Kidney epithelial cell (primary cell): ENCODE results near the gene MRO. TPM values are rescaled to one million over a fixed set of nuclear protein-coding genes. Genes with fewer than 3 reads are reported as not detected.

ENCODE experiments used
- DNase-seq: peaks from one replicate; pipeline ENCODE4 v3.0.0-alpha.2; 2010; ENCODE audit warnings: low read depth
- H3K27me3 ChIP-seq: 2 replicates; pipeline ENCODE4 v1.6.0; 2011; ENCODE audit warnings: low read length; ENCODE audit not compliant: control insufficient read depth, insufficient read depth
- H3K36me3 ChIP-seq: 2 replicates; pipeline ENCODE4 v1.5.1; 2011; ENCODE audit warnings: low read length; ENCODE audit not compliant: control insufficient read depth, insufficient read depth
- H3K4me3 ChIP-seq: 2 replicates; pipeline ENCODE4 v1.5.1; 2011; ENCODE audit warnings: low read depth, mild to moderate bottlenecking, control low read depth, low read length
- total RNA-seq: library from RNA; depleted of rRNA; stranded (reverse); fragments of >200 nt; gene quantifications from 2 replicates; pipeline ENCODE4 v1.2.3, GENCODE V29; 2015
- TF ChIP-seq, protein P1 (sequence below): IDR thresholded peaks from 2 replicates; pipeline ENCODE4 v1.5.1; 2011; ENCODE audit warnings: mild to moderate bottlenecking, moderate library complexity, low read length, control low read depth, inconsistent platforms; ENCODE audit not compliant: insufficient read depth, poor library complexity, severe bottlenecking

The MRO gene
- total RNA-seq, 1 donor from 2014 or later: not detected

DNA sequence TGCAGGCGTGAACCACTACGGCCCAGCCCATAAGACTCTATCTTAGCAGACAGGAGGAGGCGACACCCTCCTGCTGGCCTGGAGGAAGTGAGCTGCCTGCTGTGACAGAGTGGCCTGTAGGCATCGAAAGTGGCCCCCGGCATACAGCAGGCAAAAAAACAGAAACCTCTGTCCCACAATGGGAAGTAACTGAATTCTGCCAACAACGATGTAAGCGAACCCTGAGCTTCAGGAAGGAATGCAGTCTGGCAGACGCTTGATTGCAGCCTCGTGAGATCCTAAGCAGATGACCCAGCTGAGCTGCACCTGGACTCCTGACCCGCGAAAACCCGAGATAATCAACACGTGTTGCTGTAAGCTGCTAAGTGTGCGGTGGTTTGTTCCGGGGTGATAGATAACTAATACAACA, 13.6 kb downstream of the MRO start:
- DNase-seq: no peak
- TF ChIP-seq, protein P1, sequence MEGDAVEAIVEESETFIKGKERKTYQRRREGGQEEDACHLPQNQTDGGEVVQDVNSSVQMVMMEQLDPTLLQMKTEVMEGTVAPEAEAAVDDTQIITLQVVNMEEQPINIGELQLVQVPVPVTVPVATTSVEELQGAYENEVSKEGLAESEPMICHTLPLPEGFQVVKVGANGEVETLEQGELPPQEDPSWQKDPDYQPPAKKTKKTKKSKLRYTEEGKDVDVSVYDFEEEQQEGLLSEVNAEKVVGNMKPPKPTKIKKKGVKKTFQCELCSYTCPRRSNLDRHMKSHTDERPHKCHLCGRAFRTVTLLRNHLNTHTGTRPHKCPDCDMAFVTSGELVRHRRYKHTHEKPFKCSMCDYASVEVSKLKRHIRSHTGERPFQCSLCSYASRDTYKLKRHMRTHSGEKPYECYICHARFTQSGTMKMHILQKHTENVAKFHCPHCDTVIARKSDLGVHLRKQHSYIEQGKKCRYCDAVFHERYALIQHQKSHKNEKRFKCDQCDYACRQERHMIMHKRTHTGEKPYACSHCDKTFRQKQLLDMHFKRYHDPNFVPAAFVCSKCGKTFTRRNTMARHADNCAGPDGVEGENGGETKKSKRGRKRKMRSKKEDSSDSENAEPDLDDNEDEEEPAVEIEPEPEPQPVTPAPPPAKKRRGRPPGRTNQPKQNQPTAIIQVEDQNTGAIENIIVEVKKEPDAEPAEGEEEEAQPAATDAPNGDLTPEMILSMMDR: no peak
- H3K27me3 ChIP-seq: peaks cover 2% of the 10 kb centered on the region
- H3K36me3 ChIP-seq: no peaks in the 10 kb centered on the region
- no peak overlapping the region for H3K4me3 ChIP-seq

DNA sequence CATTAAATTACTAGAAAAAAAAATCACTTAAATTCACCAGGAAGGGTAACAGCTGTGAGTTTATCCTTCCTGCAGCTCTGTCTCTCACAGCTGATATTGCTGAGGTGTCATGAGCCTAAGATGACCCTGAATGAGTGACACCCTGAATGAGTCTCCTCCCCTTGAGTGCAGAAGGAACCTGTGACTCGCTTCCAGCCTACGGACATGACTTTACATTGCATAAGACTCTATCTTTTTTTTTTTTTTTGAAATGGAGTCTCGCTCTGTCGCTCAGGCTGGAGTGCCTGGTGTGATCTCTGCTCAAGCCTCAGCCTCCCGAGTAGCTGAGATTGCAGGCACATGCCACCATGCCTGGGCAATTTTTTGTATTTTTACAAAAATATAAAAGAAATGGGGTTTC, 14.1 kb downstream of the MRO start:
- no peak overlapping the region for H3K4me3 ChIP-seq
- peaks cover 2% of the 10 kb centered on the region for H3K27me3 ChIP-seq
- no peak for DNase-seq
- H3K36me3 ChIP-seq: no peaks in the 10 kb centered on the region
- TF ChIP-seq, protein P1: no peak

DNA sequence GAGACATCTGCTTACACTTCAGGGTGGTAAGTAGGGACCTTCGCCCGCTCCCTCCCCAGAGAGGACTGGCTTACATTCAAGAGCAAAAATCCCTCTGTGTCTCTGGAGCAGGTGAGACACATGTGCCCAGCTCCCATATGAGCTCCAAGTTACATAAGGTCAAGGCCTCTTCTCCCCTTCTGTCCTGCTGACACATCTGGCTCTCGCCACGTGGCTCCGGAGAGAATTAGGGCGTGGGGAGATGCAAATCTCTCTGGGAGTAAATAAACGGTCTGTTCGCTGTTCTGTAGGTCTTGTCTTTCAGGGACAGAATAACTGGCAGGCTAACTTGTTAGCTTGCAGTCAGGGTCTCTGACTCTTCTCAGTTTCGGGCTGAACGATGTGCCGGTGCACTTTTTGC, 16.2 kb downstream of the MRO start:
- H3K36me3 ChIP-seq: no peaks in the 10 kb centered on the region
- H3K4me3 ChIP-seq: no peak overlapping the region
- DNase-seq: no peak
- TF ChIP-seq, protein P1: no peak
- H3K27me3 ChIP-seq: peaks cover 2% of the 10 kb centered on the region

DNA sequence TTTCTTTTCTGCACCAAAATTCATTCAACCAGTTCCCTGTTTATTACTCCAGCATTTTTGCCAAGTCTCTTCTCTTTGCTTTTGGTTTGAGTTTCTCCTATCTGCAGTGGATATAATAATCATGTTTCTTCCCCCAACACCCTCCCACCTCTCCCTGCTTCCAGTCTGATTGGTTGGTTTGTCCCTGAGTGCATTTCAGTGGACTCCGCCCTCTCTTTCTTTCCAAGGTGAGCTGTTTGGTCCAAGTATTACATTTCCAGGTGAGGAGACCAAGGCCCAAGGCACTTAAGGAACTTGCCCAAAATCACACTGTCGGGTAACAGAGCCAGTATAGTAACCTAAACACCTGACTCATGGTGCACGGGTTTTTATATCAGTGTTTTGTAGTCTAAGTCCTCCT, 17.7 kb downstream of the MRO start:
- Histone ChIP-seq H3K36me3 (no peaks in the 10 kb centered on the region), H3K27me3 (peaks cover 2% of the 10 kb centered on the region), H3K4me3 (no peak overlapping the region)
- TF ChIP-seq, protein P1: no peak
- DNase-seq: no peak

DNA sequence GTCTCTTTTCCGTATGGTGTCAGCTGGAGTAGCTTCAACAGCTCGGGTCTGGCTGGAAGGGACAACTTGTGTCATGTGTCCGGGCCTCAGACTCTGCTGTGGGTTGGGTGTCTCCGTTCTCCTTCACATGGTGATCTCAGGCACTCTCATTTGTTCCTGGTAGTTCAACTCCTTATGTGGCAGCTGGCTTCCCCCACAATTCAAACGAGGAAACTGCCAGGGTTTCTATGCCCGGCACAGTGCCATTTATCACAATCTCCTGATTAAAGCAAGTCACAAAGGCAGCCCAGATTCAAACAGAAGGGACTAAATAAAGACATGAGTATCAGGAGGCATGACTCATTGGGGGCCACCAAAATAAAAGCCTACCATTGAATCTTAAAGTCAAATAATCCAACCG, 22.7 kb downstream of the MRO start:
- no peak overlapping the region for H3K4me3 ChIP-seq
- TF ChIP-seq, protein P1: no peak
- no peaks in the 10 kb centered on the region for H3K36me3 ChIP-seq
- H3K27me3 ChIP-seq: no peaks in the 10 kb centered on the region
- DNase-seq: no peak

DNA sequence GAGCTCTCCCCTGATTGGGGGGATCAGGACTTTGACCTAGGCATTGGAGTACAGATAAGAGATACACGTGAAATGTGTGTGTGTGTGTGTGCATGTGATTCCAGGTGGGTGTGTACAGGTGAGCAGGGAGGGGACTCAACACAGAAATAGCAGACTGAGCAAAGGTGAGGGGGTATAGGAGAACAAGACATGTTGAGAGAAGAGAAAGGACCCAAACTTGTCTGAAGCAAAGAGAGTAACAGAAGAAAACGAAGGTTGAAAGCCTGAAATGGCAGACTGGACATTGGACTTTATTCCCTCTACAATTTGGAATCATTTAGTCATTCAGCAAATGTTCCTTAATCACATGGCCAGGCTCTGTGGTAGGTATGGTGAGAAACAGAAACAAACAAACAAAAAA, 23.3 kb downstream of the MRO start:
- Histone ChIP-seq H3K4me3 (no peak overlapping the region), H3K27me3 (no peaks in the 10 kb centered on the region), H3K36me3 (no peaks in the 10 kb centered on the region)
- TF ChIP-seq, protein P1: no peak
- DNase-seq: no peak
